Activated T-cell treated with anti-CD3 and anti-CD28 coated beads, Interleukin-2, amount 50 U/mL, for 72 hours (primary cell): ENCODE results near the gene FANCC. TPM values are rescaled to one million over a fixed set of nuclear protein-coding genes. Genes with fewer than 3 reads are reported as not detected.
"Not testable (repeated sequence)": the region's sequence is repeated elsewhere in the genome, so short reads cannot be mapped to it uniquely, and the experiment has no call there.

Experiments
- ATAC-seq, 2 donors: fragments of 150-1000 bp; cut with Tn5 transposase; replicated peaks in 1 of 2; 2 replicates each; pipeline ENCODE4 v1.10.0; 2021; ENCODE audit warnings: moderate library complexity in 2 of 2, mild to moderate bottlenecking in 1 of 2
- DNase-seq, 2 donors: peaks; one replicate each; pipeline ENCODE4 v3.0.0; 2021 to 2022; ENCODE audit warnings: mixed read lengths in 1 of 2
- H3K27ac Mint-ChIP-seq: one replicate; pipeline ENCODE4 v1.8.0; 2022; ENCODE audit warnings: mild to moderate bottlenecking, moderate library complexity, mixed read lengths
- H3K27me3 Mint-ChIP-seq: one replicate; pipeline ENCODE4 v1.8.0; 2022; ENCODE audit warnings: low read depth, mixed read lengths
- H3K36me3 Mint-ChIP-seq, 2 donors: one replicate each; pipeline ENCODE4 v1.8.0; 2022; ENCODE audit warnings: mixed read lengths in 2 of 2, mild to moderate bottlenecking in 1 of 2; ENCODE audit not compliant: insufficient read depth in 2 of 2
- H3K4me1 Mint-ChIP-seq: one replicate; pipeline ENCODE4 v1.8.0; 2022; ENCODE audit warnings: low read depth, mixed read lengths
- H3K4me3 Mint-ChIP-seq, 2 donors: one replicate each; pipeline ENCODE4 v1.8.0; 2022; ENCODE audit warnings: mild to moderate bottlenecking in 2 of 2, mixed read lengths in 2 of 2, moderate library complexity in 2 of 2
- H3K9me3 Mint-ChIP-seq, 2 donors: one replicate each; pipeline ENCODE4 v1.8.0; 2022; ENCODE audit warnings: mixed read lengths in 2 of 2
- total RNA-seq, 2 donors: library from RNA; stranded (reverse); gene quantifications; one replicate each; pipeline ENCODE4 v1.2.3, GENCODE V29; 2022

FANCC gene
- total RNA-seq, 2 donors from 2014 or later, result 13.6 to 15.6 TPM

GRCh38 chr9:95229230-95229915, 88.1 kb downstream of the FANCC start:
- DNase-seq (no peak), ATAC-seq (no peak)
- Mint-ChIP-seq H3K9me3 (peaks cover 0 to 2% of the 10 kb centered on the region in 2 donors), H3K36me3 (peaks cover 5 to 10% of the 10 kb centered on the region in 2 donors), H3K27ac (no peak overlapping the region), H3K4me1 (no peaks in the 10 kb centered on the region), H3K4me3 (no peak overlapping the region), H3K27me3 (no peaks in the 10 kb centered on the region)

GRCh38 chr9:95226921-95227320, 90.6 kb downstream of the FANCC start:
- H3K36me3 Mint-ChIP-seq, result peaks cover 5 to 7% of the 10 kb centered on the region in 2 donors
- H3K27me3 Mint-ChIP-seq, result no peaks in the 10 kb centered on the region
- no peak for ATAC-seq
- H3K27ac Mint-ChIP-seq, result no peak overlapping the region
- H3K4me3 Mint-ChIP-seq, result no peak overlapping the region
- H3K4me1 Mint-ChIP-seq, result no peaks in the 10 kb centered on the region
- DNase-seq, result no peak
- H3K9me3 Mint-ChIP-seq, result peaks cover 0 to 2% of the 10 kb centered on the region in 2 donors

GRCh38 chr9:95225726-95226106, 91.8 kb downstream of the FANCC start:
- Mint-ChIP-seq H3K4me3 (no peak overlapping the region), H3K4me1 (no peaks in the 10 kb centered on the region), H3K27ac (no peak overlapping the region), H3K9me3 (no peaks in the 10 kb centered on the region), H3K27me3 (no peaks in the 10 kb centered on the region), H3K36me3 (peaks cover 1 to 2% of the 10 kb centered on the region in 2 donors)
- ATAC-seq (no peak), DNase-seq (no peak)

DNA sequence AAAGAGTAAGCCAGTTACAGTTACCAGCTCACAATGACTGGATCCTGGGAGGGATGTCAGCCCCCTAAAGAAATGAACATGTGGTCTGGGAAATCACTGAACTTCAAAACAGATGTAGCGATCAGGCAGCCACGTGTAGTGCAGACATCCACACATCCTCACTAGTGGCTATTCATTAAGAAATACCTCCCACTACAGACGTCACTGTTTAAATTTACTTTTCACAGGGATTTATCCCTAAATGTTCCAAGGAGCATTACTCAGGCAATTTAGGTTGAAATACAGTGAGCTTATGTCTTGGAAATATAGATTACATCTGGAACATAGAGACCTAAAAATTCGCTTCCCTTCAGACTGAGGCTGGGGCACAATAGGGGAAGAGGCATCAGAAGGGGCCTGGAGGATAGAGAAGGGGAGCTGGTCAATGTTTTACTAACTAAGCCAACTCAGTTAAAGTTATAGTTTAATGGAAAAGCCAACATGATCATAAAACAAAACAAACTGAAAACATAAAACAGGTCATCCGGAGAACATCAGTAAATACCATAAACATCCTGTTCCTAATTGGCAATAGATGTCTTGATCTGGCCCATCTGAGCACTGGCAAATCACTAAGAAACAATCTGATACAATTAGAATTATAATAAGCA, 92.3 kb downstream of the FANCC start:
- Mint-ChIP-seq H3K36me3 (peaks cover 0 to 2% of the 10 kb centered on the region in 2 donors), H3K4me3 (no peak overlapping the region), H3K4me1 (no peaks in the 10 kb centered on the region), H3K9me3 (no peaks in the 10 kb centered on the region), H3K27me3 (no peaks in the 10 kb centered on the region), H3K27ac (no peak overlapping the region)
- DNase-seq (no peak), ATAC-seq (no peak)

DNA sequence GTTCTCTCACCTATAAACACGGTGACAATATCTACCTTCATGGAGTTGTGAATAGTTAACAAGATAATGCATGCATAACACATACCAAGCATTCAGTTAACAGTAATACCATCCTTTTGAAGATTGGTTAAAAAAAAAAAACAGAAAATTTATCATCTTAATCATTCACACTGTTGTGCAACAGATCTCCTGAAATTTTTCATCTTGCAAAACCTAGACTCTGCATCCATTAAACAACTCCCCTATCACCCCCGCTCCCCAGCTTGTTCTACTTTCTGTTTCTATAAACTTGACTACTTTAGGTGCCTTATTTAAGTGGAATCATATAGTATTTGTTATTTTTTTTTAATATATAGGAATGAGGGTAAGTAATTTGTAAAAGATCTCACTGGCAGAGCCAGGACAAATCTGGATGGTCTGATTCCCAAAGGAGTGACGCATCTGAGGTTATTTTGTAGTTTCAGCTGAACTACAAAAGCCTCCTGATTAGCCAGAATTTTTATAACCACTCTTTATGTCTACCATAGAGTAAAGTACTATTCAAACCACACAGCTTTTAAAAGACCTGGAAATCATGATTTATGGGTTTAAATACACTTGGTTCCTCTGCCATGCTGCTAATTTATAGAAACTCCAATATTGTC, 93.0 kb downstream of the FANCC start:
- no peak overlapping the region for H3K27ac Mint-ChIP-seq
- no peak for ATAC-seq

DNA sequence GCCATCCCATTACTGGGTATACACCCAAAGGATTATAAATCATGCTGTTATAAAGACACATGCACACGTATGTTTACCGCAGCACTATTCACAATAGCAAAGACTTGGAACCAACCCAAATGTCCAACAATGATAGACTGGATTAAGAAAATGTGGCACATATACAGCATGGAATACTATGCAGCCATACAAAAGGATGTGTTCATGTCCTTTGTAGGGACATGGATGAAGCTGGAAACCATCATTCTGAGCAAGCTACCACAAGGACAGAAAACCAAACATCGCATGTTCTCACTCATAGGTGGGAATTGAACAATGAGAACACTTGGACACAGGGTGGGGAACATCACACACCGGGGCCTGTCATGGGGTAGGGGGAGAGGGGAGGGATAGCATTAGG, 97.2 kb downstream of the FANCC start:
- not testable (repeated sequence) for H3K27ac Mint-ChIP-seq, H3K4me3 Mint-ChIP-seq, H3K27me3 Mint-ChIP-seq, ATAC-seq, H3K36me3 Mint-ChIP-seq, H3K9me3 Mint-ChIP-seq, DNase-seq, H3K4me1 Mint-ChIP-seq

More for the DNA sequence above, 93.0 kb downstream of the FANCC start:
- Mint-ChIP-seq H3K9me3 (no peaks in the 10 kb centered on the region), H3K36me3 (peaks cover 0 to 2% of the 10 kb centered on the region in 2 donors), H3K27me3 (no peaks in the 10 kb centered on the region), H3K4me3 (no peak overlapping the region), H3K4me1 (no peaks in the 10 kb centered on the region)
- no peak for DNase-seq

- DNase-seq (no peak), ATAC-seq (no peak)
- Mint-ChIP-seq H3K9me3 (no peaks in the 10 kb centered on the region), H3K4me1 (no peaks in the 10 kb centered on the region), H3K36me3 (no peaks in the 10 kb centered on the region), H3K4me3 (no peak overlapping the region), H3K27me3 (no peaks in the 10 kb centered on the region), H3K27ac (no peak overlapping the region)
Measured at GRCh38 chr9:95218773-95219172, 98.7 kb downstream of the FANCC start.

DNA sequence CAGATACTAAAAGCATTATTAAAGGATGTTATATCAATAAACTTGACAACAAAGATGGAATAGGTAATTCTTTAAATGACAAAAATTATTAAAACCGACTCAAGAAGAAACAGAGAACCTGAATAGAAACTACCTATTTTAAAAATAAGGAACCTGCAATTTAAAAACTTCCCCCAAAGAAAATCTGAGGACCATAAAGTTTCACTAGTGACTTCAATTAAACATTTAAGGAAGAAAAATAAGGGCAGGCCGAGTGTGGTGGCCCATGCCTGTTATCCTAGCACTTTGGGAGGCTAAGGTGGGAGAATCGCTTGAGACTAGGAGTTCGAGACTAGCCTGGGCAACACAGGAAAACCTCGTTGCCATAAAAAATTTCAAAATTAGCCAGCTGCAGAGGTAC, 99.6 kb downstream of the FANCC start:
- Mint-ChIP-seq H3K4me1 (no peaks in the 10 kb centered on the region), H3K4me3 (no peak overlapping the region)

GRCh38 chr9:95215336-95215898, 102.1 kb downstream of the FANCC start:
- Mint-ChIP-seq H3K27me3 (no peaks in the 10 kb centered on the region), H3K36me3 (no peaks in the 10 kb centered on the region), H3K4me1 (peaks cover 9% of the 10 kb centered on the region), H3K27ac (no peak overlapping the region), H3K4me3 (no peak overlapping the region), H3K9me3 (no peaks in the 10 kb centered on the region)
- no peak for DNase-seq
- no peak for ATAC-seq

More for the DNA sequence above, 99.6 kb downstream of the FANCC start:
- ATAC-seq, result no peak
- Mint-ChIP-seq H3K9me3 (no peaks in the 10 kb centered on the region), H3K27me3 (no peaks in the 10 kb centered on the region), H3K27ac (no peak overlapping the region), H3K36me3 (no peaks in the 10 kb centered on the region)
- DNase-seq, result no peak

DNA sequence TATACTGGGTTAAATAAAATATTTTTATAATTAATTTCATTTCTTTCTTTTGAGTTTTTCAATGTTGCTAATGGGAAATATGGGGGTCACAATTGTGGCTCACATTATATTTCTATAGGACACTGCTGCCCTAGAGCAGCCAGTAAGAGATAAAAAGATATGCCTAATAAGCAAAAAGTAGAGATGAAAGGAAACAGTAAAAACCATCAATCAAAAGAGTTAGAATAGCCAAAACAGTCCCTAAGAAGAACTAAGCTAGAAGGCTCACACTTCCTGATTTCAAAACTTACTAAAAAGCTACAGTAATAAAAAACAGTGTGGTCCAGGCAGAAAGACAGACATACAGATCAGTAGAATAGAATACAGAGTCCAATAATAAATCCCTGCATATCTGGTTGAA, 104.4 kb downstream of the FANCC start:
- Mint-ChIP-seq H3K4me3 (no peak overlapping the region), H3K36me3 (no peaks in the 10 kb centered on the region), H3K27ac (no peak overlapping the region), H3K27me3 (no peaks in the 10 kb centered on the region), H3K9me3 (no peaks in the 10 kb centered on the region), H3K4me1 (peaks cover 9% of the 10 kb centered on the region)
- no peak for ATAC-seq
- DNase-seq, result no peak

GRCh38 chr9:95211028-95211427, 106.5 kb downstream of the FANCC start:
- H3K4me3 Mint-ChIP-seq, result no peak overlapping the region
- no peak for ATAC-seq

DNA sequence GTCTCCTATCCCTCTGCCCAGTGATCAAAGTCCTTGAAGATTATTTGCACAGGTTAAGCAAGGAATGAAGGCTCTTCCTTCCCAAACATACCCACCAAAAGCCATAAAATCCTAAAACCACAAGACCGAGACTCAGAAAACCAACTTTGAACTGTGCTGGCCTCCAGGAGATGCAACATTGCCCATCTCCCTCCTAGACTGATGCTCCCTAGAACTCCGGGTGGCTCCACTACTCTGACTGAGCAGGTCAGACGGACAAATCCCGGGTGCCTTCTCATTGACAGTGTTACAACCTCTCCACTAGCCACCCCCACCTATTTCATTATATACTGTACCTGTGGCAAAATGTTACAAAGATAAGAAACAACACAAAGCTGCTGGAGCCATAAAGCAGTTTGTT, 110.1 kb downstream of the FANCC start:
- Mint-ChIP-seq H3K9me3 (no peaks in the 10 kb centered on the region), H3K4me3 (no peak overlapping the region), H3K36me3 (no peaks in the 10 kb centered on the region), H3K27ac (no peak overlapping the region), H3K27me3 (no peaks in the 10 kb centered on the region), H3K4me1 (peaks cover 13% of the 10 kb centered on the region)
- no peak for ATAC-seq
- no peak for DNase-seq

More at GRCh38 chr9:95211028-95211427, 106.5 kb downstream of the FANCC start:
- Mint-ChIP-seq H3K9me3 (no peaks in the 10 kb centered on the region), H3K36me3 (no peaks in the 10 kb centered on the region), H3K4me1 (peaks cover 9% of the 10 kb centered on the region), H3K27ac (no peak overlapping the region), H3K27me3 (no peaks in the 10 kb centered on the region)
- no peak for DNase-seq

DNA sequence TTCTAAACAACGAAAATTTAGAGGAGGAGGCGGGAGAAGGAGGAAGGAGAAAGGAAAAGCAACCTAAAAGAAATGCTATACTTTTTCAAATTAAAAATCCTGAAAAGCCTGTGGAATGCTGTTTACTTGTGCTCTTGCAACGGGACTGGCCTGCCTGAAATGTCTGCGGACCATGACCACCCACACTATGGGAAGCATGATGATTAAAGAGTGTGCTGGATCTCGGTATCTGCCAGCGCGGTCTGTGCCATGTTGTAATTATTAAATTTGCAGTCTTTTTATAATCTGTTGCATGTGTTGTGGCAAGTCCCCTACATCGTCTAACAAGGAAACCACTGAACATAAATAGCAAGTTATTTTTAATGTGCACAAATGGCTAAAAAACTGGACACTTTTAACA, 111.4 kb downstream of the FANCC start:
- no peaks in the 10 kb centered on the region for H3K36me3 Mint-ChIP-seq
- no peak for DNase-seq
- no peak overlapping the region for H3K27ac Mint-ChIP-seq
- H3K4me3 Mint-ChIP-seq, result no peak overlapping the region
- H3K27me3 Mint-ChIP-seq, result no peaks in the 10 kb centered on the region
- H3K4me1 Mint-ChIP-seq, result peaks cover 5% of the 10 kb centered on the region
- no peak for ATAC-seq
- H3K9me3 Mint-ChIP-seq, result no peaks in the 10 kb centered on the region
